Measurements from ENCODE around the gene MGLL.

Gene MGLL

DNA sequence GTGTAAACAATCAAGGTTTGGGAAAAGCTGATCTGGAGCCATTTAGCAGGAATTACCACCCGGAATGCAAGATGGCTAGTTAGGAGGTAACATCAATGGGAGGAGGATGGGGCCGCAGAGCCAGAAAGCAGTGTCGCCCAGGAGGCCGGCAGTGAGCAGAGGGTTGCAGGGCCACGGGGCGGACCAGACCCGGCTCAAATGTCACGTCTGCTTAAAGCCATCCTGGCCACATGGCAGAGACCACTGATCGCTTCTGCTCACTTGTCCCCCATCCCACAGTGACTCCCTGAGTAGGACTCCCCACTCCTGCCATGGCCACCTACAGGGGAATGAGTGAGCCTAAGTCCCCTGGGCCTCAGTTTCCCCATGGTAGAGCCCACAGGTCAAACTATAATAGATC, 18.2 kb downstream of the MGLL start:
- Histone ChIP-seq H3K79me2 (ENCODE audit: low read length) (peaks cover 53% of the 10 kb centered on the region), H3K4me3 (ENCODE audit: low read length) (no peak overlapping the region), H2AFZ (ENCODE audit: low read depth, low read length) (no peak overlapping the region), H3K4me2 (ENCODE audit: low read length) (no peak overlapping the region), H3K27me3 (ENCODE audit: low read depth, low read length) (no peaks in the 10 kb centered on the region), H3K9me3 (ENCODE audit: insufficient read depth, low read length) (no peaks in the 10 kb centered on the region), H3K9ac (ENCODE audit: low read length) (no peak overlapping the region), H3K36me3 (replicated peaks; ENCODE audit: low read depth, low read length) (peaks cover 72% of the 10 kb centered on the region), H4K20me1 (ENCODE audit: insufficient read depth, low read length) (0 out of 2 replicates have a peak, but pooled peaks cover 3% of the 10 kb centered on the region), H3K4me1 (ENCODE audit: low read length) (peaks cover 9% of the 10 kb centered on the region; the same call in 1 of the 2 replicates), H3K27ac (ENCODE audit: low read length) (no peak overlapping the region)
- TF ChIP-seq EZH2phosphoT487 (IDR thresholded peaks at IDR 0.05; ENCODE audit: low read depth): no peak
- TF ChIP-seq, protein P1, sequence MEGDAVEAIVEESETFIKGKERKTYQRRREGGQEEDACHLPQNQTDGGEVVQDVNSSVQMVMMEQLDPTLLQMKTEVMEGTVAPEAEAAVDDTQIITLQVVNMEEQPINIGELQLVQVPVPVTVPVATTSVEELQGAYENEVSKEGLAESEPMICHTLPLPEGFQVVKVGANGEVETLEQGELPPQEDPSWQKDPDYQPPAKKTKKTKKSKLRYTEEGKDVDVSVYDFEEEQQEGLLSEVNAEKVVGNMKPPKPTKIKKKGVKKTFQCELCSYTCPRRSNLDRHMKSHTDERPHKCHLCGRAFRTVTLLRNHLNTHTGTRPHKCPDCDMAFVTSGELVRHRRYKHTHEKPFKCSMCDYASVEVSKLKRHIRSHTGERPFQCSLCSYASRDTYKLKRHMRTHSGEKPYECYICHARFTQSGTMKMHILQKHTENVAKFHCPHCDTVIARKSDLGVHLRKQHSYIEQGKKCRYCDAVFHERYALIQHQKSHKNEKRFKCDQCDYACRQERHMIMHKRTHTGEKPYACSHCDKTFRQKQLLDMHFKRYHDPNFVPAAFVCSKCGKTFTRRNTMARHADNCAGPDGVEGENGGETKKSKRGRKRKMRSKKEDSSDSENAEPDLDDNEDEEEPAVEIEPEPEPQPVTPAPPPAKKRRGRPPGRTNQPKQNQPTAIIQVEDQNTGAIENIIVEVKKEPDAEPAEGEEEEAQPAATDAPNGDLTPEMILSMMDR (IDR thresholded peaks at IDR 0.05; ENCODE audit: low read depth, low read length): no peak

DNA sequence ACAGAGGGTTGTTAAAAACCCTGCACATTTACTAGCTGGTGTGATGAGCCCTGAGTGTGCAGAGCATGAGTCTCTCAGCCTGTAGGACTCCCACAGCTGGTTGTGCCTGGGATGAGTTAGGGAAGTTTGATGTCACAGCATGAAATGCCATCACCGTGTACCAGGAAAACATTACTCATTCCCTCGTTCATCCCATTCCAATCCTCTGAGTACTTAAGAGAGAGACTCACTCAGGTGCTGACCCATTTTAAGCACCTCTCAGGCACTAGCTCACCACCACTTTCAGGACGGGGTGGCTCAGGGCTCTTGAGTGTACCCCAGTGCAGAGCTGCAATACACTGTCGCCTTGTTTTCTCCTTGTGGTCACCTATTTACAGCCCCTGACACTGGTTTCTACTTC, 18.7 kb downstream of the MGLL start:
- no peak overlapping the region for H3K27ac ChIP-seq (ENCODE audit: low read length)
- peaks cover 7% of the 10 kb centered on the region; the same call in 1 of the 2 replicates for H3K4me1 ChIP-seq (ENCODE audit: low read length)
- H4K20me1 ChIP-seq (ENCODE audit: insufficient read depth, low read length): 0 out of 2 replicates have a peak, but pooled peaks cover 3% of the 10 kb centered on the region
- H3K79me2 ChIP-seq (ENCODE audit: low read length): peaks cover 57% of the 10 kb centered on the region
- H3K4me3 ChIP-seq (ENCODE audit: low read length): no peak overlapping the region
- H3K9ac ChIP-seq (ENCODE audit: low read length): no peak overlapping the region
- TF ChIP-seq, protein P1 (IDR thresholded peaks at IDR 0.05; ENCODE audit: low read depth, low read length): no peak
- TF ChIP-seq EZH2phosphoT487 (IDR thresholded peaks at IDR 0.05; ENCODE audit: low read depth): no peak
- no peaks in the 10 kb centered on the region for H3K9me3 ChIP-seq (ENCODE audit: insufficient read depth, low read length)
- no peak overlapping the region for H3K4me2 ChIP-seq (ENCODE audit: low read length)
- no peaks in the 10 kb centered on the region for H3K27me3 ChIP-seq (ENCODE audit: low read depth, low read length)
- no peak overlapping the region for H2AFZ ChIP-seq (ENCODE audit: low read depth, low read length)
- H3K36me3 ChIP-seq (replicated peaks; ENCODE audit: low read depth, low read length): peaks cover 69% of the 10 kb centered on the region

DNA sequence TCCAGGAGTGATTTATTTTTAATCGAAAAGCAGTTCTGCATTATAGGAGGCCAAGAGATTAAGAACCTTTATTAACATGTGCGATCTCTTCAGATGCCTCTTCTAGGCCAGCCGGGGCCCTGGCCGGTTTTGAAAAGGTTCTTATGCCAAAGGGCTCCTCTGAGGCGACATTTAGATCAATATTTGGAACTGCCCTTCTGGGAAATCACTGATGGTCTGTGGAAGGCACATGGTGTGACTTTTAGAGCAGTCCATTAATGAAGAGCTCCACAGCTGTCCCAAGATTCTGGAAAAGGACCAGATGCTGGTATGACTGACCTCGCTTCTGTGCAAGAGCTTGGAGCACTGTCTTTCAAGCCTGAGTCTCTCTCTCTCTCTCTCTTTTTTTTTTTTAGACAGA, 19.7 kb downstream of the MGLL start:
- H3K9me3 ChIP-seq (ENCODE audit: insufficient read depth, low read length): no peaks in the 10 kb centered on the region
- peaks cover 60% of the 10 kb centered on the region for H3K79me2 ChIP-seq (ENCODE audit: low read length)
- H3K4me2 ChIP-seq (ENCODE audit: low read length): no peak overlapping the region
- TF ChIP-seq EZH2phosphoT487 (IDR thresholded peaks at IDR 0.05; ENCODE audit: low read depth): no peak
- TF ChIP-seq, protein P1 (IDR thresholded peaks at IDR 0.05; ENCODE audit: low read depth, low read length): no peak
- no peaks in the 10 kb centered on the region for H3K4me1 ChIP-seq (ENCODE audit: low read length)
- H4K20me1 ChIP-seq (ENCODE audit: insufficient read depth, low read length): 0 out of 2 replicates have a peak, but pooled peaks cover 3% of the 10 kb centered on the region
- H3K27me3 ChIP-seq (ENCODE audit: low read depth, low read length): no peaks in the 10 kb centered on the region
- no peak overlapping the region for H3K4me3 ChIP-seq (ENCODE audit: low read length)
- peaks cover 68% of the 10 kb centered on the region for H3K36me3 ChIP-seq (replicated peaks; ENCODE audit: low read depth, low read length)
- H3K27ac ChIP-seq (ENCODE audit: low read length): no peak overlapping the region
- H3K9ac ChIP-seq (ENCODE audit: low read length): no peak overlapping the region
- H2AFZ ChIP-seq (ENCODE audit: low read depth, low read length): no peak overlapping the region

DNA sequence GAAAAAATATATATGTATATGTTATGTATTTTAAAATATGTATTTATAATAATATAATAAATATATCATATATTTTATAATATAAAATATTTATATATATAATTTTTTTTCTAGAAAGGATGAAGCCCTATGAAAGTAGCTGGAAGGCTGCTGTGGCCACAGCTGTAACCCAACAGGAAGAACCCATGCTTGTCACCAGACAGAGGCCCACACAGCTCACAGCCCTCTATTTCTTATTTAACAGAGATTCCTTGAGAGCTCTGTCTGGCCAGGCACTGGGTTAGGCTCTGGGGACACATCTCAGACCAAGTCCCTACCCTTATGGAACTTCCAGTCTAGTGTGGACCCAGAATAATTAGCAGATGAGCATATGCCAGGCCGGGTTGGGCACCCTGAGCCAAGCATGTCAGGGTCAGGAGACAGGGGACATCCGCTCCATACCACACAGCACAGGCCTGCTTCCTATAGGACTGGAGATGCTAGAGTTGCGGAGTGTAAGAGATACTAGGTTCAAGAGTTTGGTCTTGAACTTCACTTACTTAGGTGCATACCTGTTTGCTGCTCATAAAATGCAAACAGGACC, 20.5 kb downstream of the MGLL start:
- TF ChIP-seq, protein P1 (IDR thresholded peaks at IDR 0.05; ENCODE audit: low read depth, low read length): no peak
- TF ChIP-seq EZH2phosphoT487 (IDR thresholded peaks at IDR 0.05; ENCODE audit: low read depth): no peak
- H2AFZ ChIP-seq (ENCODE audit: low read depth, low read length): no peak overlapping the region
- no peaks in the 10 kb centered on the region for H3K9me3 ChIP-seq (ENCODE audit: insufficient read depth, low read length)
- H3K27me3 ChIP-seq (ENCODE audit: low read depth, low read length): no peaks in the 10 kb centered on the region
- H3K9ac ChIP-seq (ENCODE audit: low read length): no peak overlapping the region
- H3K4me1 ChIP-seq (ENCODE audit: low read length): peaks cover 7% of the 10 kb centered on the region
- H3K79me2 ChIP-seq (ENCODE audit: low read length): peaks cover 67% of the 10 kb centered on the region
- H3K4me2 ChIP-seq (ENCODE audit: low read length): no peak overlapping the region
- 0 out of 2 replicates have a peak, but pooled peaks cover 3% of the 10 kb centered on the region for H4K20me1 ChIP-seq (ENCODE audit: insufficient read depth, low read length)
- peaks cover 71% of the 10 kb centered on the region for H3K36me3 ChIP-seq (replicated peaks; ENCODE audit: low read depth, low read length)
- no peak overlapping the region for H3K4me3 ChIP-seq (ENCODE audit: low read length)
- H3K27ac ChIP-seq (ENCODE audit: low read length): no peak overlapping the region

Data from OCI-LY3 (cell line).